Medulla oblongata (tissue), 1 donor: ENCODE measurements around the gene EXOC1L.
A peak's percentile ranks its signal among the peaks of the same experiment; 100 is the strongest.
"Not testable (repeated sequence)": the region's sequence is repeated elsewhere in the genome, so short reads cannot be mapped to it uniquely, and the experiment has no call there.

Source experiments
- DNase-seq: peaks from one replicate; pipeline ENCODE4 v3.0.0-alpha.2; 2015; ENCODE audit errors: extremely low spot score

The EXOC1L gene

DNA sequence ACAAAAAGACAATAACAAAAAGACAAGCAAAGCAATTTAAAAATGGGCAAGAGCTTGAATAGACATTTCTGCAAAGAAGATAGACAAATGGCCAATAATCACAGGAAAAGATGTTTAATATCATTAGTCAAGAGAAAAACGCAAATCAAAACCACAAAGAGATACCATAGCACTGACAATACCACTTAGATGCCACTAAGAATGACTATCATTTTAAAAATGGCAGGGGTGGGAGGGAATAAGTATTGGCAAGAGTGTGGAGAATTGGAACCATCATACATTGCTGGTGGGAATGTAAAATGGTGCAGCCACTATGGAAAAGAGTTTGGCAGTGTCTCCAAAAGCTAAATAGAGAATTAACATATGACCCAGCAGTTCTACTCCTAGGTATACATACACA lies 18.8 kb downstream of the EXOC1L start:
- DNase-seq, result no peak

DNA sequence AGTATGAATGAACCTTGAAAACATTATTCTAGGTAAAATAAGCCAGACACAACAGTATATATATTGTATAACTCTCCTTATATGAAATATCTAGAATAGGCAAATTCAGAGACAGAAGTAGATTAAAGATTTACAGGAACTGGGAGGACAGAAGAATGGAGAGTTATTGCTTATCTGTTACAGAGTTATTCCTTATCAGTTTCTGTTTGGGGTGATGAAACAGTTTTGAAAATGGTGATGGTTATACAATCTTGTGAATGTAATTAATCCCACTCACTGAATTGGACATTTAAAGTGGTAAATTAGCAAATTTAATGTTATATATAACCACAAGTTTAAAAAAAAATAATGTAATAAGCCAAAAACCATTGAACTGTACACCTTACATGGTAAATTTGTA lies 19.4 kb downstream of the EXOC1L start:
- no peak for DNase-seq

DNA sequence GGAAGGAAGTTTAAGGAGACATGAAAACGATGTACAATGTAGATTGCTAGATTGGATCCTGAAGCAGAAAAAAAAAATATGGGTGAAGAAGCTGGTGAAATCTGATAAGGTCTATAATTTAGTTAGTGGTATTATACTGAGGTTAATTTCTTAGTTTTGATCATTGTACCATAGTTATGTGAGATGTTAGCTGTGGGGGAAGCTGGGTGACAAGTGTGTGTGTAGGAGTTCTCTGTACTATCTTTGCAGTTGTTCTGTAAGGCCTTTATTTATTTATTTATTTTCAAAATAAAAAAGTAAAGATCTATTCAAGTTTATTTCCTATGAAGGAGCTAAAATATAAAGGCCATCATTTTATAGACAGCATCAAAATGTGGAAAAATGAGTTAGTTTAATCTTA lies 21.4 kb downstream of the EXOC1L start:
- DNase-seq, result no peak

DNA sequence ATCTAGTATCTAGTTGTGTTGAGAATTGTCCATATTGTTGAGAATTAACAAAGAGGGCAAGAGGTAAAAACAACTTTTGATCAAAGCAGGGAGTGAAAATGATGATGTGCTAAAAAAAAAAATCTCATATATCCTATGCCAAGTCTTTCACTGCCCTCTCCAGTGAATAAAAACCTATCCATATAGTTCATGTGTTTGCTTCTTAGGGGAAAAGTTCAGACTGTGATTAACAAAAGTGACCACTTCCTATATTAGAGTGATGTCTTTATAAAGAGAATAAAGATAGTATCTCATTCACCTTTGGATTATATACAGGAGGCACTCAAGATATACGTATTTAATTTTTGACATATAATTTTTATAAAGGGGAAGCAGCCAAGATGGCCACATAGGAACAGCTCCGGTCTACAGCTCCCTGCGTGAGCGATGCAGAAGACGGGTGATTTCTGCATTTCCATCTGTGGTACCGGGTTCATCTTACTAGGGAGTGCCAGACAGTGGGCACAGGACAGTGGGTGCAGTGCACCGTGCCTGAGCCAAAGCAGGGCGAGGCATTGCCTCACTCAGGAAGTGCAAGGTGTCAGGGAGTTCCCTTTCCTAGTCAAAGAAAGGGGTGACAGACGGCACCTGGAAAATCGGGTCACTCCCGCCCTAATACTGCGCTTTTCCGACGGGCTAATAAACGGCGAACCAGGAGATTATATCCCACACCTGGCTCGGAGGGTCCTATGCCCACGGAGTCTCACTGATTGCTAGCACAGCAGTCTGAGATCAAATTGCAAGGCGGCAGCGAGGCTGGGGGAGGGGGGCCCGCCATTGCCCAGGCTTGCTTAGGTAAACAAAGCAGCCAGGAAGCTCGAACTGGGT lies 22.0 kb downstream of the EXOC1L start:
- DNase-seq, result not testable (repeated sequence)

DNA sequence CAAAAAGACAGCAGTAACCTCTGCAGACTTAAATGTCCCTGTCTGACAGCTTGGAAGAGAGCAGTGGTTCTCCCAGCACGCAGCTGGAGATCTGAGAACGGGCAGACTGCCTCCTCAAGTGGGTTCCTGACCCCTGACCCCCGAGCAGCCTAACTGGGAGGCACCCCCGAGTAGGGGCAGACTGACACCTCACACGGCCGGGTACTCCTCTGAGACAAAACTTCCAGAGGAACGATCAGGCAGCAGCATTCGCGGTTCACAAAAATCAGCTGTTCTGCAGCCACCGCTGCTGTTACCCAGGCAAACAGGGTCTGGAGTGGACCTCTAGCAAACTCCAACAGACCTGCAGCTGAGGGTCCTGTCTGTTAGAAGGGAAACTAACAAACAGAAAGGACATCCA lies 22.7 kb downstream of the EXOC1L start:
- not testable (repeated sequence) for DNase-seq

DNA sequence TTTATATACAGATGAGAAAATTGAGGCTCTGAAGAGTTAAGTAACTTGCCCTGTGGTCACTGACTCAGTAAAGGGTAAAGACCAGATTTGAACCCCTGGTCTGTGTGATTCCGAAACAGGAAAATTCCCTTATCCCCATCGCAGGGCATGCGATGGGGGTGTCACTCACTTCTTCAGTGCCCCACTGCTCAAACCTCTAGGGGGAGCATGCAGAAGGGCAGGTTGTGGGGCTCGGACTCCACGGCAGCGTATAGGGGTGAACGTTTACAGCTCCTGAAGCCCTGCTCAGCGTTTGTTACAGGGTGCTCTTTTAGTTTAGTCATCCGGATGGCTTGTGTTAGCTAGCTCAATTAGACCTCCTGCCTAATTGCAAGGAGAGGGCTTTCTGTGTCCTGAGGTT lies 30.1 kb downstream of the EXOC1L start:
- DNase-seq, result no peak

DNA sequence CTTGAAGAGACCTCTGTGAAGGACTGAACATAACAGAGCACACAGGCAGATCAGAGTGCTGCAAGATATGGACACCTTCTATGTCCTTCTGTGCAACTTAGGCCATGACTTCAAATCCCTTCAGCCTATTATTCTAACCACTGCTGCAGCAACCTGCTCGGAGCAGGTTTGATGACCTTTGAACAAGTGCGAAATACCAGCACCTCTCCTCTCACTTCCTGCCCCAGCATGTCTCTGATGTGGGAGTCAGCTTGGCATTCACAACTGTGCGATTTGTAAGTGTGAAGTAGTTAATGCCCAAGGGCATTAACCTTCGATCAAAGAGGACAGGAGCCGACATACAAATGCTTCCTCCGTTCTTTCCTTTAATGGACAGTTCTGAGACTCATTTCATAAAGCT lies 32.3 kb downstream of the EXOC1L start:
- DNase-seq, result no peak

DNA sequence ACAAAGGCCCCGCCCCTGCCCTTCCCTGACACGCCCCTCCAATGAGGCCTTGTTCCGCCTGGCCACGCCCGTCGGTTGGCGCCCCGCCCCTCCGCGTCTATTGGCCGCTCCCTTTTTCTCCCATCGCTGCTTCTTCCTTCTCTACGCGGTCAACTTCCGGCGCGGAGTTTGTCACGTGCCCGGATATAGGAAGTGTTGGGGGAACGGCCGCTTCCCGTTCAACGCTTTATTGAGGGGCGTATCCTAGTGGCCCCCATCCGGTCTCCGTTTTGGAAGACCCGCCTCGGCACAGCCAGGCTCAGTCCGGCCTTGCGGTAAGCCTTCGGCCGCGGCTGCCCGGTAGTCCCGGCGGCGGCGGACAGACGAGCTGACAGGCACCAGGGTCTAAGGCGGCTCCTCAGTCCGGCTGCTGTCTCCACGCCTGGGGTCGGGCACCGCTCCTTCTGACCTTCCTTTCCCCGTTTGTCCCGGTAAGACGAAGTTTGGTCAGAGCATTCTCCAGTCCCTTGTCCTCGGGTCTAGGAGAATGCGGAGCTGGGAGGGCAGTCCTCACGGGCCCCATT lies 34.0 kb downstream of the EXOC1L start, which contains the start of gene EXOC1:
EXOC1 (plus strand) TSS at position 165 of the 563 bp plus-strand sequence. CDS start 4,676 bp downstream, outside the sequence.
- peak; percentile 98 for DNase-seq

DNA sequence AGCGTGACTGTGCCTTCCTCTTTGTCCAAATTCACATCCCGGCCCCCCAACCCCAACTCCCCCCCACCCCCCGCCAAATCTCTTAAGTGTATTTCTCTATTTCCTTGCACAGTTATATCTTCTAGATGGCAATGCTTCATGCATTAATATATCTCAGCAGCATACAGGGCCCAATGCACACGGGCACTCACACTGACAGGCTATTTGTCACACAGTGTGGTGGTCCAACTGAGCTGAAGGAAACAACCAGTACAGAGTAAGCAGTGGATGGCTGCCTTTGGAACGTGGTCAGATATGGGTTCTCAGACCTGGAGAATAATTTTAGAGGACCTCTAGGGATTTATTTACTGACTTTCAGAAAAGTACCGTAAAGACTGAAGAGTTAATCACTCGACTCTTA lies 34.5 kb downstream of the EXOC1L start:
- DNase-seq, result no peak

DNA sequence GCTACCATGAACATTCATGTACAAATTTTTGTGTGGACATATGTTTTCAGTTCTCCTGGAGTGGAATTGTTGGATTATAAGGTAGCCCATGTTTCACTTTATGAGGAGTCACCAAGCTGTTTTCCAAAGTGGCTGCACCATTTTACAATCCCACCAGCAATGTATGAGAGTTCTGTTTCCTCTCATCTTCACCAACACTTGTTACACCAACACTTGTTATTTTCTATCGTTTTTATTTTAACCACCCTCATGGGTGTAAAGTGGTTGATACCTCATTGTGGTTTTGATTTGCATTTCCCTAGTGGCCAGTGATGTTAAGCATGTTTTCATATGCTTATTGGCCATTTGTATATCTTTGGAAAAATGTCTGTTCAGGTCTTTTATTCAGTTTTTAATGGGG lies 38.0 kb downstream of the EXOC1L start:
- no peak for DNase-seq

DNA sequence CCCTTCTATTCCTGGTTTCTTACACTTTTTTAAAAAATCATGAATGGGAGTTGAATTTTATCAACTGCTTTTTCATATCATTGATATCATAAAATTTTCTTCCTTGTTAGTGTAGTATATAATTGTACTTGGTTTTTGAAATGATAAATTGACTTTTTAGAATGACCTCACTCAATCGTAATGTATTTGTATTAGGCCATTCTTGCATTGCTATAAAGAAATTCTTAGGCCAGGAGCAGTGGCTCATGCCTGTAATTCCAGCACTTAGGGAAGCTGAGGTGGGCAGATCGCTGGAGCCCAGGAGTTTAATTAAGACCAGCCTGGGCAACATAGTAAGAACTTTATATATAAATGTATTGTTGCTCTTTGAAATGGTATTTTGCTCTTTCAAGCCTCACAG lies 40.1 kb downstream of the EXOC1L start:
- no peak for DNase-seq

DNA sequence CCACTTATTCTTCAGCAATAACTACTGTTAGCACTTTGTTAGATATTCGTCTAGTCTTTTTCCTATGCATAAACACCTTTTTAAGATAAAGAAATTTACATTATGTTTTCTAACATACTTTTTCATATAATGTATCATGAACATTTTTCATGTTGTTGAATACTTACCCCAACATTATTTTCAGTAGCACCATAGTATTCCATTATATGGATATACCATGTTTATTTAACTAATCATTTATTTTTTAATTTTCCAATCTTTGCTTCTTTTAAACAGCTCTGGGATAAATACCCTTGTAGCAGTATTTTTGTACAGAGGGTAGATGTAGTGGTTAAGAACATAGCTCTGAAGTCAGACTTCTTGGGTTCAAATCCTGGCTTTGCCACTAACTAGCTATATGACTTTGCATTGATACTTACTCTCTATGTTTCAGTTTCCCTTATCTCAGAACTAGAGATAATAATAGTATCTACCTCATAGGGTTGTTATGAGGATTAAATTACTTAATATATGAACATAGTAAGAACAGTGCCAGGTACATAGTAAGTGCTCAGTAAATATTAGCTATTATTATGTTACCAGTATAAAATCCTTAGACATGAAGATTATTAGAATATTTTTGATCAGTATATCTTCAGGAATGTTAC lies 45.1 kb downstream of the EXOC1L start:
- DNase-seq, result no peak

DNA sequence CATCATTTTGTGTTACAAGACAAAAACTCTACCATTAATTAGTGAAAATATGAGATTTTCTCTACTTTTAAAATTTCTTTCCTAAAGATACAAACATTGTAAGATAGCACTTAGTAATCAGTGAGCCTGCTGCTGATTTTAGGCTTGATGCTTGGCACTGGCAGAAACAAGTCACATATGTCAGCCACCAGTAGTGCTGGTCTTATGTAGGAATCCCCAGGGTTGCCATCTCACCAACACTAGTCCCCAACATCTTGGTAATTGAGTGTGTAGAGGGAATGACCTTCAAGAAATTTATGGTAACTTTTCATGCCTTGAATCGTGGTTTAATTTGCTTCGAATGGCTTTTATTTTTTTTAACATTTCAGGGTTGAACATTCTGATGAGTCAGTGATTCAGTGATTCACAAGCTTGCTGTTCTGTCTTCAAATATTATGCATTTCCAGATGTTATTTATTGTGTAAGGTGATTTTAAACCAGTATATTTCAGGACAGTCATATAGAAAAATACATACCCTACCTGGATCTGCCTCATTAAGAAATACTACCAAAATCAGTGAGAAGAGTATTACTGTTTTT lies 45.7 kb downstream of the EXOC1L start:
- DNase-seq, result no peak

DNA sequence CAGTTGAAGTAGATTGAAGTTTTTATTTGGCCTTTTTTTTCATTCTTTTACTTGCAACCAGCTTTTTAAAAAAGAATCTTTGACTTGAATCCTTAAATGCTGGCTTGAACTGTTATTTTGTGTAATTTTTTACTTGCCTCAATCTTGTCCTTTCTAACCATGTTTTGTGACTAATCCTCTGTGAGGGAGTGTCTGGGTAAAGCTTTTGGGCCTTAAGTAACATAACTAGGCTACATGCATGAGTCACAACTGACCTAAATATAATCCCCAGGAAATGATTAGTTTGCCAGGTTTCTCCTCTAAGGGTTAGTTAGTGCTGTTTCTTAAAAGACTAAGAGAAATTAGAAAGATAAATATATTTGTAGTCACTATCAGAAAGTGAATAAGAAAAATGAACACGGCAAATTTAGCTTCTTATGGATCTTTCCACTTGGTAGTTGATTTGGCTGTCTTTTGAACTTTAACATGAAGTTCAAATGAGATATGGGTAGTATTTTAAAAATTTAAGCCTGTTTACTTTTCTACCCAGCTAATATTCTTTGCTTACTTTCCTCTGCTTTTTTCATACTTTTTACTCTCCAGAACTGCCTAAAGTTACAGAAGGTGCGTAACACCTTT lies 46.8 kb downstream of the EXOC1L start:
- DNase-seq, result no peak

DNA sequence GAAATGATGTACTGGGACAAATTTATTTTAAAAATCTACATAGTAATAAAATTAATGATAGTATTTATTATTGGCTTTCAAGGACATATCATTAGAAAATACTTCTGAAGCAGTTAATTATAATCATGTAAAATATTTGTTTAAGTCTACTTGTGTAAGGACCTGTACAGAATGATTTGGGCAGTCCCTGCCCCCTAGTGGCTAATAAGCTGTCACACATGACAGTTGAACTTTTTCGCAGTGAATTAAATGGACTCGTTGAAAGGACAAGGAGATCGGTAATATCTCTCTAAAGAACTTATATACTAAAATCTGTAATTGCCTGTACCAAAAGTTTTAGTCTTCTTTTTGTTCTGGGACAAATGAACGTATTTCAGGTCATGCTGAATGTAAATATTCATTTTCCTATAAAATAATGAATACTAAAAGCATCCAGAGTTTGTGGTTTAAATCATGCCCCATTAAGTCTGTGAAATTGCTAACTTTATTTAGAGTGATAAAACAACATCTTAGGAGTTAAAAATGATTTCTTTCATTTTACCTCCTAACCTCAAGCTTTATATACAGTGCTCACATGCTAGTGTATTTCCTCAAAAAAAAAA lies 47.5 kb downstream of the EXOC1L start:
- peak; percentile 77 for DNase-seq

DNA sequence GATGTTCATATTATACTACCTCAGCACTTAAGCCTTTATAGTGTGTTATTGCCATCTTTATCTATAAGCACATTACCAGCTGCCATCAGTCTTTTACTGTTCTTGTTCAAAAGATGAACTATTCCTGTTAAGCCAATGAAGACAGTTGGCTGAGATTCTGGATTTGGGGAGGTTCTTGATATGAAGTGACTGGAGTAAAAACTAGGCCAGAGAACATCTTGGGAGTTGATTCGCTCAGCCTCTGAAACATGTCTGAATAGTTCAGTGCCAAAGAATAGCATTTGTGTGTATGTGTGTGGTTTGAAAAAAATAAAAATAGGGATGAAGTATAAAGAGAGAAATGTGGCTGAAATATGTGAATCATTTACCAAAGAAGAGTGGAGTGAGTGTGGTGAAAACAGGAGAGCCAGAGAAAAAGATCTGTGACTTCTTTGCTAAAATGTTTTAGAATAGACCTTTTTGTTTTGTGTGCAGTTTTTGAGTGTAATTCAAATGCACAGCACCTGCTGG lies 49.0 kb downstream of the EXOC1L start:
- DNase-seq, result no peak

DNA sequence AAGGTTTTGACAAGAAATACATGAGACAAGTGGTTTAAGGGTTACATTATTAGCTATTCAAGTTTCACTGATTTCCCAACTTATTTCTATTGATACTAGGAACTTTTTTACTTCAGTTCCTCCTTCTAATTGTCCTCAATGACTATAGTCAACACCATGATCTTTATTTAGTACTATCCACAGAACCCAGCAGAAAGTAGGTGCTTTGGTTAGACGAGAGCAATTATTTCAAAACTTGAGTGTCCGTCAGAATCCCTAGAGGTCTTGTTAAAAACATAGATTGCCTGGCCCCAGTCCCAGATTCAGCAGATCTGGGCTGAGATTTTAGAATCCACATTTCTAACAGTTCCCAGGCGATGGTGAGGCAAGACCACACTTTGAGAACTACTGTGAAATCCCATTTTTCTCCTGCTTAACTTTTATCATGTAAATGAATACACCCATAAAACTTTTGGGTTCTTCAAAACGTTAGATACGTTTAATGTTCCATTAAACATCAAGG lies 51.8 kb downstream of the EXOC1L start:
- DNase-seq, result no peak

DNA sequence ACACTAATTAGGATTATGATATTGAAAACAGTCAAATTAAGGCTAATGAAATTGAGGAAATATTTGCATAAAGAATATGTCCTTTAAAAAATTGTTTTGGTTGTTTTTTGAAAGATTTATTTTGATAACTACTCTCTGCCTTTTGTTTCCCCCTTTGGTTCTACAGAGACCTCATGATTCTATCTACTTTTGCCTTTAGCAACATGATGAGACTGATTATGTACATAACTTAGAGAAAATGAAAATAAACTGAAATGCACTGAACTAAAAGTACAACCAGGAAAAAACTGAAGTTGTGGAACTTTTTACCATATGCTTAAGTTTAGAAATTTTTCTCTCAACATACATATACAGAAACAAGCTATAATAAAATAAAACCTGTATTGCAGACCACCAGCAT lies 55.2 kb downstream of the EXOC1L start:
- DNase-seq, result no peak

DNA sequence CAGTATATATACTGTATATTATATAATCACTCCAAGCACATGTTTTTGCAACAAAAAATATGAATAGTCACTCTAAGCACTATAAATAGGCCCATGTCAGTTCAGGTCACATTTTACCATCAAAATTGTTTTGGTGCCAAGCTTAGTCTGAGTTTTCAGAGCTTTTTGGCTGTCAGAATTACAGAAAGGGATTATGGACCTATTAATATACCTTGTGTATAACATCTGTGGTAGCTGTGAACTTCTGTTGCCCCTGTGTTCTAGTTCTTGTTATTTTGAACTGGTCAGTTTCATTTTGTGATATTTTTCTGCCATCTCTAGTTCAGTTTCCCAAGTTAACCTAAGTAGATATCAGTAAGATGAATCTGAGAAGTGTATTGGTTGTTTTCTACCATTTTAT lies 56.8 kb downstream of the EXOC1L start:
- no peak for DNase-seq

DNA sequence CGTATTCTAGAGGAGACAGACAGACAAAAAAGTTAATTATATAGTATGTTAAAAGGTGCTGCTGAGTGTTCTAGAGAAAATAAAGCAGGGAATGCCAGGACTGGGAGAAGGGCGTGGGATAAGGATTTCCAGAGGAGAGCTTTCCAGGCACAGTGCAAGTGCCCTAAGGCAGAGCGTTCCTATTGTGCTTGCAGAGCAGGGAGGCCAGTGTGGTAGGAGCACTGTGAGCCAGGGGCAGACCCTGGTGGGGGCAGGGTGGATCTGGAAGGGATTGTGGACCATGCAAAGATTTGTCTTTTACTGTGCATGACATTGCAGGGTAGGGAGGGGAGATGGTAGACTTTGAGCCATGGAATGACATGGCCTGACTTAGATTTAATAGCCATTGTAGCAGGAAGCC lies 59.6 kb downstream of the EXOC1L start:
- DNase-seq, result no peak

DNA sequence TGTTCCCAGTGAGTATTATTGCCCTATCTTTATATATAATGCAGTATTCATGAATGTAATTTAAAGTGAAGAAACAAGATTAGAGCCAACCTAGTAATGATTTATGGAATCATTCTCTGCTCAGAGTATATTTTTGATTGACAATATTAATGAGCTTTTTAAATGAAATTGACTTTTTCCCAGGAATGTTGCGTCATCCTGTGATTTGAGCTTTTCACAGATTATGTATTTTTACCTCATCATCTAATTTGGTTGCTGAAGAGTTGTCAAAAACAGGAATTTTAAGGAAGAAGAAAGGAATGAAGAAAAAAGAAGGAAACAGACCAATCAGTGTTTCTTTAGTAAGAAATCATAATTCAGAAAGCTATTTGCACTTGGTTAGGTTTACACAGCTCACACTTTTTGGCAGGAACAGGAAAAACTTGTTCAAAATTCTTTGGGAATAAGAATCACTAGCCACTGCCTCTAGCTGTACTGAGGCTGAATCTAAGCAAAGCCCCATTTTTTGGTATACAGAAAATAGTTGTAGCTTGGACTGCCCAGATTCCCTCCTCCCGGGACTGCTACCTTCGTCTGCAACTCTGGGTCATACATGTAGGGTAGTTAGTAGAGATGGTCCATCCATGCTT lies 61.2 kb downstream of the EXOC1L start:
- no peak for DNase-seq
